WTC11 (cell line): Measurements from ENCODE around the gene KRT24.

Source experiments
- E2F1 ChIP-seq: sonication (generic); formaldehyde crosslinking; IDR thresholded peaks from 2 replicates; pipeline ENCODE4 v1.8.0; 2022; ENCODE audit warnings: mild to moderate bottlenecking, missing genetic modification reagents
- SOX15 ChIP-seq: fragments of 250-450 bp; sonication (Bioruptor Pico); IDR thresholded peaks from 2 replicates; pipeline ENCODE4 v1.9.0; 2021; ENCODE audit warnings: mild to moderate bottlenecking
- TF ChIP-seq, protein P1 (sequence below): fragments of 200-600 bp; IDR thresholded peaks from 2 replicates; pipeline ENCODE4 v1.8.0; 2022; ENCODE audit warnings: antibody characterized with exemption

GRCh38 chr17:40663252-40663651, 40.3 kb downstream of the KRT24 start:
- no peak for TF ChIP-seq SOX15
- TF ChIP-seq, protein P1, sequence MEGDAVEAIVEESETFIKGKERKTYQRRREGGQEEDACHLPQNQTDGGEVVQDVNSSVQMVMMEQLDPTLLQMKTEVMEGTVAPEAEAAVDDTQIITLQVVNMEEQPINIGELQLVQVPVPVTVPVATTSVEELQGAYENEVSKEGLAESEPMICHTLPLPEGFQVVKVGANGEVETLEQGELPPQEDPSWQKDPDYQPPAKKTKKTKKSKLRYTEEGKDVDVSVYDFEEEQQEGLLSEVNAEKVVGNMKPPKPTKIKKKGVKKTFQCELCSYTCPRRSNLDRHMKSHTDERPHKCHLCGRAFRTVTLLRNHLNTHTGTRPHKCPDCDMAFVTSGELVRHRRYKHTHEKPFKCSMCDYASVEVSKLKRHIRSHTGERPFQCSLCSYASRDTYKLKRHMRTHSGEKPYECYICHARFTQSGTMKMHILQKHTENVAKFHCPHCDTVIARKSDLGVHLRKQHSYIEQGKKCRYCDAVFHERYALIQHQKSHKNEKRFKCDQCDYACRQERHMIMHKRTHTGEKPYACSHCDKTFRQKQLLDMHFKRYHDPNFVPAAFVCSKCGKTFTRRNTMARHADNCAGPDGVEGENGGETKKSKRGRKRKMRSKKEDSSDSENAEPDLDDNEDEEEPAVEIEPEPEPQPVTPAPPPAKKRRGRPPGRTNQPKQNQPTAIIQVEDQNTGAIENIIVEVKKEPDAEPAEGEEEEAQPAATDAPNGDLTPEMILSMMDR: no peak
- TF ChIP-seq E2F1 (CRISPR knock-in tag): no peak
